Neutrophil (primary cell): ENCODE data around the gene MOB2.

Experiments used
- H3K27ac ChIP-seq: fragments of 200-600 bp; sonication (generic); 2 replicates; pipeline ENCODE4 v1.5.1; 2016; ENCODE audit warnings: mild to moderate bottlenecking, moderate library complexity
- H3K27me3 ChIP-seq: fragments of 200-600 bp; sonication (generic); 2 replicates; pipeline ENCODE4 v1.6.0; 2016; ENCODE audit warnings: mild to moderate bottlenecking
- H3K36me3 ChIP-seq: fragments of 200-600 bp; sonication (generic); 2 replicates; pipeline ENCODE4 v1.5.1; 2017
- H3K4me1 ChIP-seq, 2 experiments: fragments of 200-600 bp in 1 of 2; sonication (generic) in 1 of 2; 1 replicate in 1 of 2; 2 replicates in 1 of 2; pipeline versions ENCODE4 v1.5.1 to v1.6.1; 2013 to 2016; ENCODE audit warnings: low read depth in 1 of 2, low read length in 1 of 2, mild to moderate bottlenecking in 1 of 2, moderate library complexity in 1 of 2; ENCODE audit not compliant: control insufficient read depth in 1 of 2, insufficient read depth in 1 of 2
- H3K4me3 ChIP-seq, 2 experiments: fragments of 200-600 bp in 1 of 2; sonication (generic) in 1 of 2; 1 replicate in 1 of 2; 2 replicates in 1 of 2; pipeline ENCODE4 v1.5.1; 2013 to 2016; ENCODE audit warnings: low read depth in 1 of 2, low read length in 1 of 2, mild to moderate bottlenecking in 1 of 2, moderate library complexity in 1 of 2
- H3K9me3 ChIP-seq: fragments of 200-600 bp; sonication (generic); 2 replicates; pipeline ENCODE4 v1.5.1; 2016
- CTCF ChIP-seq: fragments of 200-600 bp; sonication (generic); IDR thresholded peaks from 2 replicates; pipeline ENCODE4 v1.5.1; 2016; ENCODE audit warnings: antibody characterized with exemption

Gene MOB2

GRCh38 chr11:1451781-1452470 is 34.7 kb downstream of the MOB2 start:
- H3K27me3 ChIP-seq: peaks cover 21% of the 10 kb centered on the region

GRCh38 chr11:1450949-1451710 is 35.4 kb downstream of the MOB2 start:
- Histone ChIP-seq H3K36me3 (no peaks in the 10 kb centered on the region), H3K4me1 (no peaks in the 10 kb centered on the region), H3K27ac (no peak overlapping the region), H3K9me3 (no peaks in the 10 kb centered on the region), H3K27me3 (peaks cover 21% of the 10 kb centered on the region), H3K4me3 (no peak overlapping the region)
- TF ChIP-seq CTCF: no peak

More at GRCh38 chr11:1451781-1452470, 34.7 kb downstream of the MOB2 start:
- Histone ChIP-seq H3K36me3 (no peaks in the 10 kb centered on the region), H3K27ac (no peak overlapping the region), H3K4me3 (no peak overlapping the region), H3K9me3 (no peaks in the 10 kb centered on the region), H3K4me1 (no peaks in the 10 kb centered on the region)
- no peak for TF ChIP-seq CTCF

- Histone ChIP-seq H3K9me3 (no peaks in the 10 kb centered on the region), H3K4me3 (no peak overlapping the region), H3K36me3 (no peaks in the 10 kb centered on the region), H3K27ac (no peak overlapping the region), H3K4me1 (no peaks in the 10 kb centered on the region), H3K27me3 (peaks cover 21% of the 10 kb centered on the region)
- no peak for TF ChIP-seq CTCF
Measured at GRCh38 chr11:1450344-1450875, 36.2 kb downstream of the MOB2 start.

- Histone ChIP-seq H3K4me1 (no peaks in the 10 kb centered on the region), H3K4me3 (no peak overlapping the region), H3K36me3 (no peaks in the 10 kb centered on the region), H3K9me3 (no peaks in the 10 kb centered on the region), H3K27me3 (peaks cover 21% of the 10 kb centered on the region), H3K27ac (no peak overlapping the region)
- no peak for TF ChIP-seq CTCF
Measured at GRCh38 chr11:1449490-1450243, 36.9 kb downstream of the MOB2 start.

- H3K27ac ChIP-seq: no peak overlapping the region
- no peaks in the 10 kb centered on the region for H3K9me3 ChIP-seq
- TF ChIP-seq CTCF: no peak
- no peak overlapping the region for H3K4me3 ChIP-seq
- H3K27me3 ChIP-seq: peaks cover 14% of the 10 kb centered on the region
- H3K36me3 ChIP-seq: no peaks in the 10 kb centered on the region
- no peaks in the 10 kb centered on the region for H3K4me1 ChIP-seq
Measured at GRCh38 chr11:1448882-1449281, 37.7 kb downstream of the MOB2 start.
